ENCODE results near the gene PREX1.

PREX1 gene

GRCh38 chr20:48738094-48738398 is 89.8 kb downstream of the PREX1 start:
- DNase-seq (ENCODE audit: extremely low read depth in 1 of 2, low read depth in 1 of 2) = no peak

- no peak for DNase-seq (ENCODE audit: extremely low read depth in 1 of 2, low read depth in 1 of 2)
These were observed 90.2 kb downstream of the PREX1 start for GRCh38 chr20:48737434-48738093.

- no peak for DNase-seq (ENCODE audit: extremely low read depth in 1 of 2, low read depth in 1 of 2)
These were observed 91.2 kb downstream of the PREX1 start for GRCh38 chr20:48736636-48737035.

GRCh38 chr20:48736231-48736630 is 91.6 kb downstream of the PREX1 start:
- DNase-seq (ENCODE audit: extremely low read depth in 1 of 2, low read depth in 1 of 2) = no peak

GRCh38 chr20:48735112-48735511 is 92.7 kb downstream of the PREX1 start:
- no peak for DNase-seq (ENCODE audit: extremely low read depth in 1 of 2, low read depth in 1 of 2)

- no peak for DNase-seq (ENCODE audit: extremely low read depth in 1 of 2, low read depth in 1 of 2)
These were observed 93.6 kb downstream of the PREX1 start for GRCh38 chr20:48734104-48734749.

- no peak for DNase-seq (ENCODE audit: extremely low read depth in 1 of 2, low read depth in 1 of 2)
These were observed 94.5 kb downstream of the PREX1 start for GRCh38 chr20:48733296-48733790.

GRCh38 chr20:48732081-48732829 is 95.5 kb downstream of the PREX1 start:
- no peak for DNase-seq (ENCODE audit: extremely low read depth in 1 of 2, low read depth in 1 of 2)

- DNase-seq (ENCODE audit: extremely low read depth in 1 of 2, low read depth in 1 of 2) = no peak
These were observed 96.3 kb downstream of the PREX1 start for GRCh38 chr20:48731536-48731935.

- DNase-seq (ENCODE audit: extremely low read depth in 1 of 2, low read depth in 1 of 2) = no peak
These were observed 96.8 kb downstream of the PREX1 start for GRCh38 chr20:48730977-48731376.

- no peak for DNase-seq (ENCODE audit: extremely low read depth in 1 of 2, low read depth in 1 of 2)
These were observed 98.3 kb downstream of the PREX1 start for GRCh38 chr20:48729538-48729937.

GRCh38 chr20:48728042-48728825 is 99.6 kb downstream of the PREX1 start:
- DNase-seq (ENCODE audit: extremely low read depth in 1 of 2, low read depth in 1 of 2) = no peak

- DNase-seq (ENCODE audit: extremely low read depth in 1 of 2, low read depth in 1 of 2) = no peak
These were observed 100.6 kb downstream of the PREX1 start for GRCh38 chr20:48727226-48727625.

GRCh38 chr20:48725555-48725991 is 102.2 kb downstream of the PREX1 start:
- no peak for DNase-seq (ENCODE audit: extremely low read depth in 1 of 2, low read depth in 1 of 2)

- DNase-seq (ENCODE audit: extremely low read depth in 1 of 2, low read depth in 1 of 2) = no peak
These were observed 102.8 kb downstream of the PREX1 start for GRCh38 chr20:48724891-48725554.

- no peak for DNase-seq (ENCODE audit: extremely low read depth in 1 of 2, low read depth in 1 of 2)
These were observed 103.4 kb downstream of the PREX1 start for GRCh38 chr20:48724382-48724781.

- no peak for DNase-seq (ENCODE audit: extremely low read depth in 1 of 2, low read depth in 1 of 2)
These were observed 104.2 kb downstream of the PREX1 start for GRCh38 chr20:48723308-48724264.

GRCh38 chr20:48722737-48723191 is 105.0 kb downstream of the PREX1 start:
- no peak for DNase-seq (ENCODE audit: extremely low read depth in 1 of 2, low read depth in 1 of 2)

GRCh38 chr20:48722002-48722731 is 105.6 kb downstream of the PREX1 start:
- DNase-seq (ENCODE audit: extremely low read depth in 1 of 2, low read depth in 1 of 2) = no peak
